Activated CD4-positive, alpha-beta T cell treated with anti-CD3 and anti-CD28 coated beads, Interleukin-2, amount 10 ng/mL, durations not matched to agents 7 days and 5 days (primary cell): ENCODE data around the gene NCKAP5. TPM values are rescaled to one million over a fixed set of nuclear protein-coding genes. Genes with fewer than 3 reads are reported as not detected.

Experiments
- CTCF ChIA-PET: fragments of 350-600 bp; sonication (Branson Sonifier 250); formaldehyde crosslinking; loops from one replicate; lab custom pipeline; 2021; ENCODE audit warnings: antibody characterized with exemption; lab: Charles Lee
- POLR2A ChIA-PET: fragments of 350-600 bp; sonication (Branson Sonifier 250); formaldehyde crosslinking; loops from one replicate; lab custom pipeline; 2021; ENCODE audit warnings: antibody characterized with exemption; lab: Charles Lee
- DNase-seq: peaks from one replicate; pipeline ENCODE4 v3.0.0-alpha.2; 2020
- H3K27ac Mint-ChIP-seq: one replicate; pipeline ENCODE4 v1.8.0; 2021; ENCODE audit warnings: mild to moderate bottlenecking, moderate library complexity, mixed read lengths
- H3K27me3 Mint-ChIP-seq: one replicate; pipeline ENCODE4 v1.8.0; 2021; ENCODE audit warnings: mixed read lengths
- H3K36me3 Mint-ChIP-seq: one replicate; pipeline ENCODE4 v1.8.0; 2021; ENCODE audit warnings: low read depth, mixed read lengths
- H3K4me1 Mint-ChIP-seq: one replicate; pipeline ENCODE4 v1.8.0; 2021; ENCODE audit warnings: mixed read lengths
- H3K4me3 Mint-ChIP-seq: one replicate; pipeline ENCODE4 v1.8.0; 2021; ENCODE audit warnings: mild to moderate bottlenecking, moderate library complexity, mixed read lengths
- H3K9me3 Mint-ChIP-seq: one replicate; pipeline ENCODE4 v1.8.0; 2021; ENCODE audit warnings: mixed read lengths
- total RNA-seq, 2 experiments: library from RNA; stranded (reverse); gene quantifications; one replicate each; pipeline ENCODE4 v1.2.3, GENCODE V29; 2021

NCKAP5 gene
- total RNA-seq, 2 experiments from 2014 or later = not detected

GRCh38 chr2:133324150-133324561 lies 244.1 kb downstream of the NCKAP5 start:
- CTCF ChIA-PET = no interaction called here
- H3K9me3 Mint-ChIP-seq = no peaks in the 10 kb centered on the region

GRCh38 chr2:133322909-133323308 lies 245.4 kb downstream of the NCKAP5 start:
- Mint-ChIP-seq H3K36me3 (no peaks in the 10 kb centered on the region), H3K27ac (no peak overlapping the region), H3K4me3 (no peak overlapping the region), H3K9me3 (no peaks in the 10 kb centered on the region), H3K4me1 (no peaks in the 10 kb centered on the region), H3K27me3 (no peaks in the 10 kb centered on the region)
- CTCF ChIA-PET = no interaction called here
- DNase-seq = no peak
- POLR2A ChIA-PET = no interaction called here

More at GRCh38 chr2:133324150-133324561, 244.1 kb downstream of the NCKAP5 start:
- Mint-ChIP-seq H3K4me1 (no peaks in the 10 kb centered on the region), H3K27ac (no peak overlapping the region), H3K36me3 (no peaks in the 10 kb centered on the region), H3K27me3 (no peaks in the 10 kb centered on the region), H3K4me3 (no peak overlapping the region)
- POLR2A ChIA-PET = no interaction called here
- DNase-seq = no peak

- H3K27ac Mint-ChIP-seq = no peak overlapping the region
- no peaks in the 10 kb centered on the region for H3K4me1 Mint-ChIP-seq
- H3K36me3 Mint-ChIP-seq = no peaks in the 10 kb centered on the region
- ChIA-PET POLR2A (no interaction called here), CTCF (no interaction called here)
- H3K27me3 Mint-ChIP-seq = no peaks in the 10 kb centered on the region
- no peak for DNase-seq
- no peak overlapping the region for H3K4me3 Mint-ChIP-seq
- H3K9me3 Mint-ChIP-seq = no peaks in the 10 kb centered on the region
Observed at GRCh38 chr2:133317178-133317577, 251.1 kb downstream of the NCKAP5 start.

- Mint-ChIP-seq H3K4me1 (no peaks in the 10 kb centered on the region), H3K36me3 (no peaks in the 10 kb centered on the region), H3K27ac (no peak overlapping the region), H3K27me3 (no peaks in the 10 kb centered on the region), H3K9me3 (no peaks in the 10 kb centered on the region), H3K4me3 (no peak overlapping the region)
- ChIA-PET CTCF (no interaction called here), POLR2A (no interaction called here)
- no peak for DNase-seq
Observed at GRCh38 chr2:133316557-133316956, 251.7 kb downstream of the NCKAP5 start.

GRCh38 chr2:133315280-133315679 lies 253.0 kb downstream of the NCKAP5 start:
- CTCF ChIA-PET = no interaction called here
- H3K9me3 Mint-ChIP-seq = no peaks in the 10 kb centered on the region
- DNase-seq = no peak
- no peaks in the 10 kb centered on the region for H3K27me3 Mint-ChIP-seq
- no peak overlapping the region for H3K4me3 Mint-ChIP-seq
- no peaks in the 10 kb centered on the region for H3K36me3 Mint-ChIP-seq
- POLR2A ChIA-PET = no interaction called here
- H3K27ac Mint-ChIP-seq = no peak overlapping the region
- no peaks in the 10 kb centered on the region for H3K4me1 Mint-ChIP-seq

GRCh38 chr2:133314795-133315194 lies 253.5 kb downstream of the NCKAP5 start:
- Mint-ChIP-seq H3K4me3 (no peak overlapping the region), H3K4me1 (no peaks in the 10 kb centered on the region), H3K27ac (no peak overlapping the region), H3K27me3 (no peaks in the 10 kb centered on the region), H3K9me3 (no peaks in the 10 kb centered on the region), H3K36me3 (no peaks in the 10 kb centered on the region)
- ChIA-PET POLR2A (no interaction called here), CTCF (no interaction called here)
- no peak for DNase-seq

GRCh38 chr2:133312038-133312729 lies 256.1 kb downstream of the NCKAP5 start:
- ChIA-PET POLR2A (no interaction called here), CTCF (no interaction called here)
- DNase-seq = no peak
- Mint-ChIP-seq H3K4me3 (no peak overlapping the region), H3K9me3 (peaks cover 1% of the 10 kb centered on the region), H3K27ac (no peak overlapping the region), H3K36me3 (no peaks in the 10 kb centered on the region), H3K27me3 (no peaks in the 10 kb centered on the region), H3K4me1 (no peaks in the 10 kb centered on the region)

- Mint-ChIP-seq H3K36me3 (no peaks in the 10 kb centered on the region), H3K4me3 (no peak overlapping the region), H3K4me1 (no peaks in the 10 kb centered on the region), H3K27me3 (no peaks in the 10 kb centered on the region), H3K27ac (no peak overlapping the region), H3K9me3 (peaks cover 1% of the 10 kb centered on the region)
- POLR2A ChIA-PET = no interaction called here
- CTCF ChIA-PET = no interaction called here
- no peak for DNase-seq
Observed at GRCh38 chr2:133306236-133306635, 262.0 kb downstream of the NCKAP5 start.

- CTCF ChIA-PET = no interaction called here
- no peaks in the 10 kb centered on the region for H3K4me1 Mint-ChIP-seq
- no peak for DNase-seq
- peaks cover 1% of the 10 kb centered on the region for H3K9me3 Mint-ChIP-seq
- POLR2A ChIA-PET = no interaction called here
- H3K27ac Mint-ChIP-seq = no peak overlapping the region
- no peaks in the 10 kb centered on the region for H3K36me3 Mint-ChIP-seq
- no peaks in the 10 kb centered on the region for H3K27me3 Mint-ChIP-seq
- no peak overlapping the region for H3K4me3 Mint-ChIP-seq
Observed at GRCh38 chr2:133304344-133304743, 263.9 kb downstream of the NCKAP5 start.

- no peaks in the 10 kb centered on the region for H3K27me3 Mint-ChIP-seq
- H3K4me3 Mint-ChIP-seq = no peak overlapping the region
- H3K27ac Mint-ChIP-seq = no peak overlapping the region
- ChIA-PET CTCF (no interaction called here), POLR2A (no interaction called here)
- peaks cover 1% of the 10 kb centered on the region for H3K9me3 Mint-ChIP-seq
- no peak for DNase-seq
- H3K4me1 Mint-ChIP-seq = no peaks in the 10 kb centered on the region
- H3K36me3 Mint-ChIP-seq = no peaks in the 10 kb centered on the region
Observed at GRCh38 chr2:133303150-133303549, 265.1 kb downstream of the NCKAP5 start.

GRCh38 chr2:133296401-133296800 lies 271.9 kb downstream of the NCKAP5 start:
- Mint-ChIP-seq H3K4me1 (no peaks in the 10 kb centered on the region), H3K4me3 (no peak overlapping the region)
- CTCF ChIA-PET = no interaction called here

GRCh38 chr2:133293544-133294353 lies 274.5 kb downstream of the NCKAP5 start:
- CTCF ChIA-PET = no interaction called here
- no peak for DNase-seq
- Mint-ChIP-seq H3K36me3 (no peaks in the 10 kb centered on the region), H3K27me3 (no peaks in the 10 kb centered on the region), H3K4me3 (no peak overlapping the region), H3K9me3 (no peaks in the 10 kb centered on the region), H3K27ac (no peak overlapping the region), H3K4me1 (no peaks in the 10 kb centered on the region)
- POLR2A ChIA-PET = no interaction called here

More at GRCh38 chr2:133296401-133296800, 271.9 kb downstream of the NCKAP5 start:
- no peaks in the 10 kb centered on the region for H3K27me3 Mint-ChIP-seq
- H3K36me3 Mint-ChIP-seq = no peaks in the 10 kb centered on the region
- no peak for DNase-seq
- POLR2A ChIA-PET = no interaction called here
- H3K9me3 Mint-ChIP-seq = no peaks in the 10 kb centered on the region
- H3K27ac Mint-ChIP-seq = no peak overlapping the region

- ChIA-PET CTCF (no interaction called here), POLR2A (no interaction called here)
- no peak overlapping the region for H3K27ac Mint-ChIP-seq
- H3K9me3 Mint-ChIP-seq = no peaks in the 10 kb centered on the region
- no peak for DNase-seq
- no peaks in the 10 kb centered on the region for H3K4me1 Mint-ChIP-seq
- H3K4me3 Mint-ChIP-seq = no peak overlapping the region
- no peaks in the 10 kb centered on the region for H3K27me3 Mint-ChIP-seq
- H3K36me3 Mint-ChIP-seq = no peaks in the 10 kb centered on the region
Observed at GRCh38 chr2:133292259-133292658, 276.0 kb downstream of the NCKAP5 start.
